HG02852 (cell line): ENCODE data around the gene CHERP.
A peak's percentile ranks its signal among the peaks of the same experiment; 100 is the strongest.

Source experiments
- ATAC-seq: cut with Tn5 transposase; IDR thresholded peaks from one replicate; pipeline ENCODE4 v1.9.1; 2021; ENCODE audit warnings: mild to moderate bottlenecking, moderate library complexity; ENCODE audit not compliant: unreplicated experiment

CHERP gene, protein sequence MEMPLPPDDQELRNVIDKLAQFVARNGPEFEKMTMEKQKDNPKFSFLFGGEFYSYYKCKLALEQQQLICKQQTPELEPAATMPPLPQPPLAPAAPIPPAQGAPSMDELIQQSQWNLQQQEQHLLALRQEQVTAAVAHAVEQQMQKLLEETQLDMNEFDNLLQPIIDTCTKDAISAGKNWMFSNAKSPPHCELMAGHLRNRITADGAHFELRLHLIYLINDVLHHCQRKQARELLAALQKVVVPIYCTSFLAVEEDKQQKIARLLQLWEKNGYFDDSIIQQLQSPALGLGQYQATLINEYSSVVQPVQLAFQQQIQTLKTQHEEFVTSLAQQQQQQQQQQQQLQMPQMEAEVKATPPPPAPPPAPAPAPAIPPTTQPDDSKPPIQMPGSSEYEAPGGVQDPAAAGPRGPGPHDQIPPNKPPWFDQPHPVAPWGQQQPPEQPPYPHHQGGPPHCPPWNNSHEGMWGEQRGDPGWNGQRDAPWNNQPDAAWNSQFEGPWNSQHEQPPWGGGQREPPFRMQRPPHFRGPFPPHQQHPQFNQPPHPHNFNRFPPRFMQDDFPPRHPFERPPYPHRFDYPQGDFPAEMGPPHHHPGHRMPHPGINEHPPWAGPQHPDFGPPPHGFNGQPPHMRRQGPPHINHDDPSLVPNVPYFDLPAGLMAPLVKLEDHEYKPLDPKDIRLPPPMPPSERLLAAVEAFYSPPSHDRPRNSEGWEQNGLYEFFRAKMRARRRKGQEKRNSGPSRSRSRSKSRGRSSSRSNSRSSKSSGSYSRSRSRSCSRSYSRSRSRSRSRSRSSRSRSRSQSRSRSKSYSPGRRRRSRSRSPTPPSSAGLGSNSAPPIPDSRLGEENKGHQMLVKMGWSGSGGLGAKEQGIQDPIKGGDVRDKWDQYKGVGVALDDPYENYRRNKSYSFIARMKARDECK

DNA sequence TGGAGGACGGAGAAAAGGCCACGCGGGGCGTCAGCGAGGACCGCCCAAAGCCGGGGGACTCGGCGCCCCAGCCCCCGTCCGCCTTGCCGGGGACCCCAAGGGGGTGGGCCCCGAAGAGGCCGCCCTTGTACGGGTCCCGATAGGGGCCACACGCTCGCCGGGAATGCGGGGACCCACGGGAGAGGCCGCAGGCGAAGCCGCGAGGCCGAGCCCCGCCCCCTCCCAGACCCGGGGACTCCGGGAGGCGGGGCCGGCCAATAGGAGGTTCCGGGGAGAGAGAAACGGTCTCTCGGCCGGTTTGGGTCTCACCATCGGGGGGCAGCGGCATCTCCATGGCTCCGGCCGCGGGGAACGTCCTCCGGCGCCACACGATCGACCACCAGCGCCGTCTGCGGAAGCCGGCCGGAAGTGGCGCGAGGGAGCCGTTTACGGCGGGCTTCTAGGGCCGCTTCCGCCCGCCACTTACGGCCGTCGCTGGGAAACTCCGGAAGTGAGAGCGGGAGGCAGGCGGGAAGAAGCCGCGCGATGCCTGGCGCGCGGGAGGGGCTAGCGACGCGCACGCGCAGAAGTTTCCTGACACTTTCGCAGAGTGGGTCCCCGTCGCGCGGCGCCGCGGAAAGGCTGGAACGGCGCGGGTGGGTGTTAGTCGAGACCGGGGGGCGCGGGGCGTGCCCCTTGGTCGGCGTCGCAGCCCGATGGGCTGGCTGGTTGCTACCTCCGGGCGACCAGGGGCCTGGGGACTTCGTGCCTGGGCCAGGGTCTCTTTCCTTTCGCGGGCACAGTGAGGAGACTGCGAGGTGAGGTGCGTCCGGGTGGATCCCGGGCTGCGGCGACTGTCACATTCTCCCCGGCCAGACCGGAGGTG is at the start of gene CHERP:
Gene CHERP (minus strand): TSS at position 393 of the 865 bp plus-strand sequence. CDS start 59 bp downstream, at position 334.
- ATAC-seq: peak; percentile 72

DNA sequence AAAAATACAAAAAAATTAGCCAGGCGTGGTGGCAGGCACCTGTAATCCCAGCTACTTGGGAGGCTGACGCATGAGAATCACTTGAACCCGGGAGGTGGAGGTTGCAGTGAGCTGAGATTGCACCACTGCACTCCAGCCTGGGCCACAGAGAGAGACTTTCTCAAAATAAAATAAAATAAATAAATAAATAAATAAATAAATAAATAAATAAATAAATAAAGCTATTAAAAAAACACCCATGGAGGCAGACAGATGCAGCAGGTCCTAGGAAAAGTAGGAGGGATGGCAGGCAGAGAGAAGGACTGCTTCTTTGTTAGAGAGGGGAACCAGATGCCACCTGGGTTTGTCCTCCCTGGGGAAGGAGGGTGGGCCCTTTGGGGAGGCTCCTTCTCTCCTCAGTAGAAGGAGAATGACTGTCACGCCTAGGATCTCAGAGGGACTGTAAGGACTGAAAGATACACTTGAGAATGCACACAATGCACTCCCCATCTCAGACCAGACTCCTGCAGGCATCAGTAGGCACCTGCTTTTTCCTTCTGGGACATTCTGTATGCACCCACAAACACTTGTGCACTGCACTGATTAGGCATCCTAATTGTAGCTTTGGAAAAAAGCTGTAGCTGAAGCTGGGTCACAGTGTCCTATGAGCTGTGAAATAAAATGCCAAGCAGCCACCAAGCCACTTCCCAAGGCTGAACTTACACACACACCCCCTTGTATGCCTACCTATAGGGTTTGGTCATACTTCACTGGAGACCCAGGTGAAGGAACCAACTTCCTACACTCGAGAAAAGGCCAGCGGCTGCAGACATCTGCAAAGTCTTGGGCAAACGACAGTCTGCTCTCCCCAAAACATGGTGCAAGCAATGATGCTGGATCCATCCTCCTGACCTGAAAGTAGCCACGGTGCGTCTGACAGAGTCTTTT is 48.9 kb upstream of the CHERP start:
- no peak for ATAC-seq

DNA sequence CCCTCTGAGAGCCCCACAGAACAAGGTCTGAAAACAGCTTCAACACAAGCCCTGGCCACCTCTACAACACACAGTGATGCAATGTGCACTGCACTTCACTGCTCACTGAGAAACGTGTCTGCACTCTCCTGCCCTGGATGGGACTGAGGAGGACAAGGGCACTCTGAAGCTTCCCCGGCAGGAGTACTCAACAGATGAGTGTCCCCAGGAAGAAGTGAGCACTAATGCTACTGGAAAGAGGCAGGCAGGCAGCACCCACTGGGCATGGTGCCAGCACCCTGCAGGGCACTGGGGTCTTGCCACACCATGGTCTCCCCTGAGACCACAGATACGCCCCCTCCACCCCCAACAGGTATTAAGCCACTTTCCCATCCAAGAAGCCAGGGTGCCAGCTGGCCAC is 47.7 kb upstream of the CHERP start:
- ATAC-seq: no peak

DNA sequence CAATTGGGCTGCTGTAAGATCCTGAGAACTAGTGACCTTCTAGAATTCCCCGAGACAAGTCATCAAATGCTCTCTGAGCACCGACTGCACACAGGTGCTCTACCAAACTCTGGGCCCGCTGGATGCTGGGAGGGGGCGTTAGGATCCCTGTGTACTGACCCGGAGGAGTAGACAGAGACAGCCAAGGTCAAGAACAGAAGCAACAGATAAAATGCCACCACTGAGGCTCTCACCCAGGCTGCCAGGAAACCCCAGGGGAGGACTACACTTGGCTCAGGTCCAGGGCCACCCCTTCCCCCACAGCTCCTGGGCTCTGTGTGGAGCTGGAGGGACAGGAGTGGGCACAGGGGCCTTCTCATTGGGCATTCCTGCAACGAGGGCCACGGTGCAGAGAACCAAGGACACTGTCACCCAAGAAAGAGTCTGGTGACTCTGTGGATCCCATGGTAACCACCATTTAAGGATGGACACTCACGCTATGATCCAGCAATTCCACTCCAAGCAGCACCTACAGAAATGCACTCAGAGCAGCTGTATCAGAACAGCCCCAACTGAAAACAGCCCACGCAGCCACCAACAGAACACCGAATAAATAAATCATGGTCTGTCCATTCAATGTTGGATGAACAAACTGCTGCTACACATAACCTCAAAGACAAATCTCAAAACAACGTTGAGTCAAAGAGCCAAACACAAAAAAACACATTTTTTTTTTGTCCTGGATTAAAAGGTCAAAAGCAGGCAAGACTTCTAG is 46.8 kb upstream of the CHERP start:
- ATAC-seq: peak; percentile 2

DNA sequence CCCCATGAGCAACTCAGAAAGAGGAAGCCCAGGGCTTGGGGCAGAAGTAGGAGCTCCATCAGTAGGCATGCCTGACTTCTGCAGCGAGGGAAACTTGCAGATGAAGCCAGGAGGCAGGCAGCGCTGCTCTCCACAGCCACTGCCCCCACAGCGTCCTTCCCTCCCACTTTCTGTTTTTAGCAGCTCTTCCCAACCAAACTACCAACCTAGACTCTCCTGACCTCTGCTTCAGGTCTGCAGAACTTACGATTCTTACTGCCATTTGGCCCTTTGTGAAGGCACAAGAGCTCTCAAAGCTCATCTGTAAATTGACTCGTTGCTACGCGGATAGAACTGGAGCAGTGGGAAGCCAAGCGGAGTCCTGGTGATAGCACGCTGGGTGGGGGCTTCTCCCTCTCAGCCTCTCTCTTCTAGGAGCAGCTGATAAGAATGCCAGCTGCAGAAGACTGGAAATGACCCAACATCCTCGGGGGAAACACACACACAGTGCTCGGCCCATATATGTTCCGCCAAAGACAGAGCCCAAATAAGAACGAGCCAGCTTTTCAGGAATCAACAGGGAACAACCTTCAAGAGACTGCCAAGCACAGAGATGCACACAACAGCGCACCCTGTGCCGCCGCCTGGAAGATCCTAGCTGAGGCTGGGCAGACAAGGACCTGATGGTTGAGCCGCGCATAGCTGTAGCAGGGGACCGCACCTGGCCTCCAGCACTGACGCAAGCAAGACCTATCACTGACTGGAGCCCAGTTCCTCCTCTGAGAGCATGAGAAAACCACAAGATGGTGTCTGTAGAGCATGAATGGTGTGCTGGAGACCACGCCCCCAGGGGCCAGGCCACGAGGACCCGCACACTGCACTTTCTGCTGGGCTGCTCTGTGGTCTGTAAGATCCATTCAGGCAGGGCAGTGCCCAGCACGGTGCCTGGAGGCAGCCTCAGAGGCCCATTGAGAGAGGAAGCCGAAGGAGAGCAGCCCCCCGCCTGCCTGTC is 45.9 kb upstream of the CHERP start:
- peak; percentile 47 for ATAC-seq

DNA sequence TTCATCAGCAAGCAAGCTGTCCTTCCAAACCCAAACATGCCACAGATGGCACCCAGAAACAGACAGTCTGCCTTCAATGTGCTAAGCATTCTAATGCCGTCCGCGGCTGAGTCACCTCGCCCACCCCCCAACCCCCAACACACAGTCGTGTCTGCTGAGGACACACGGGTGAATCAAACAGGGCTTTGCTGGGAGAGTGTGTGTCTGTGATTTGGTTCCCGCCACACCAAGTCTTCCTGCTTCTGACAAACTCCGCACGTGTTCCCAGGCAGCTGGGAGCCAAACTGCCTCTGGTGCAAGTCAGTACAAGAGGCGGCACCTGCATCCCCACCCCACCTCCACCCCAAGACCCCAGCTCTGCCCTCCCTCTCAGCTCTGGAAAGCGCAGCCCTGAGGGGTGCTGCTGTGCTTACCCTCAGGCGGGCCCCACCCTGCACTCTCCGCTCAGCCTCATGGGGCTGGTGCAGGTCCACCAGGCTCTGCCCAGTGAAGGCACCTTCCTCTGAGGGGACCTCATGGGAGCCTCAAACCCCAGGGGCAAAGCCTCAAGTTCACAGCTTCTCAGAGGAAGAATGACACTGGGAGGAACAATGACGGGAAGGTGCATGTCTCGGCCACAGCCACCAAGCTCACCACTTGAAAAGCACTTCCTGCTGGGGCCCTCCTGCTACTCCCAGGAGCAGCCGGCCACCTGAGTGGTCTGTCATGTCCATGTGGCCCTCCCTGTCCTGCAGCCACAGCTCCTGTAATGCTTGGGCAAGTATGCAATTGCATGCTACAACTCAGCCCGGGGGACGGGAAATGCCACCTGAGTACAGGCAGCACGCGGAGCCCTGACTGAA is 45.0 kb upstream of the CHERP start:
- ATAC-seq: no peak

DNA sequence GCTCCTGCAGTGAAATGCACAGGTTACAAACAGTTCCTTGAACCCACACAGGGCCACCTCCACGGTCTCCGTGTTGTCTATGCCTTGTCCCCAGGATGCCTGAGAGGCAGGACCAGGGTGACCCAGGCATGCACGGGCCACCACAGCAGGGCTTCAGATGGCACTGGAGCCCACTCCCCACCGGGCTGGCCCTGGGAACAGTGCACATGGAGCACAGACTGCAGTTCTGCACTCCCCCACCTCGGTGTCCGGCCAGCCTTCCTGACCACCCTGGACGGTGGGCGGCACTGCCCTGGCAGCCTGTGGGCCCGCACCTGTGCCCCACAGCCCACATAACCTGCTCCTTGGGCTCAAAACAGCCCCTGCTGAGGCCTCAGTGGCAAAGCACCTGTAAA is 44.2 kb upstream of the CHERP start:
- ATAC-seq: no peak

DNA sequence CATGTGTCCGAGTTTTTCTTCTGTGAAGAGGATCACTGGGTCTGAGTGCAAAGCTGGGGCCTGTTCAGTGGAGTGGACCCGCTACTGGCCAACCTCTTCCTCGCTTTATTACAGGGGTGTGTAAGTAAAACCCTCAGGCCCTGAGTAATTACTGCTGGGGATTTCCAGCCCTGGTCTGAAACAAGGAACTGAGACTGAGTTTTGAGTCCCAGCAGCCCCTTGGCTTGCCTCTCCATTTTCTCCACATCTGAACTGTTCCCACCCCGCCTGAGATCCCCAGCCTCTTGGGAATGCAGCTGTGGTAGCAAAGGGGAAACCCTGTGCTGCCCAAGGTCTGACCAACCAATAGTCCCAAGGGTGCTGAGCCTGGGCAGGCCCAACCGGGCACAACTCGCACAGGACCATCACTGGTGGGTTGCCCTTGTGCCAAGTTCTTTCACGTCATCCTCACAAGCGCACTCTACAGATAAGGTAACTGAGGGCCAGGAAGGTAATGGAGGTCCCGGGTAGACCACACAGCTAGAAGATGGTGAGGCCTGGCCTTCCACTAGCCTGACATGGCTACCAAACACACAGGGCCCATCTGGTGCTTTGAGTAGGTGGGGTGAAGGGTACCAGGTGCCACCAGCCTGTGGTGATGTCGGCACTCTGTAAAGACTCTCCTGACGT is 43.7 kb upstream of the CHERP start:
- peak; percentile 30 for ATAC-seq

DNA sequence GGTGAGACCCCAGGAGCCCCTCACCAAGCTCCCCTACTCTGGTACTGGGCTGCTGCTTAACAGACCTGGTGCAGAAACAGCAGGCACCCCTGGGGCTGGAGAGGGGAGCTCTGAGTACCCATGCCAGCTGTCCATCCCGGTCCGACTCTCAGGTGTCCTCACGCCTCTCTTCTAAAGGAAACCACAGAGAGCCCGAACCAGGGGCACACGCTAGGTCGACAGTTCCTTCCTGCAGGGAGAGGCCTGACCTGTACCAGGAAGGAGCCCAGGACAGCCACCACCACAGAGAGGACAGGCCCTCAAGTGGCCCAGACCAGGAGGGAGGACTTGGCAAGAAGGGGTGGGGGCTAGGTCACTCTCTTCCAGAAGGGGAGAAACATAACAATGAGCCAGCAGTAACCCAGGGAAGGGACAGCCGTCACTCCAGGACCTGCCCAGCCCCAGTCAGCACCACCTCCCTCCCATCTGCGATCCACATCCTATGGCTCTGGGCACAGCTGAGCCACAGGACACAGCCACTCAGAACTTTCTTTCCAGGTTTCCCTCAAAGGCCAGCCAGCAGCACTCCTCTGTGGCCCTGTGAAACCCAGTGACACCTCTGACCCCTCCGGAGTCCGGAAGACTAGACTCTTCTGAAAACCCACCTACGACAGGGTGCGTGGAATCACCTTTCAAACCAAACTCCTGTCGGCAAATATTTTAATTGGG is 43.0 kb upstream of the CHERP start:
- ATAC-seq: no peak

DNA sequence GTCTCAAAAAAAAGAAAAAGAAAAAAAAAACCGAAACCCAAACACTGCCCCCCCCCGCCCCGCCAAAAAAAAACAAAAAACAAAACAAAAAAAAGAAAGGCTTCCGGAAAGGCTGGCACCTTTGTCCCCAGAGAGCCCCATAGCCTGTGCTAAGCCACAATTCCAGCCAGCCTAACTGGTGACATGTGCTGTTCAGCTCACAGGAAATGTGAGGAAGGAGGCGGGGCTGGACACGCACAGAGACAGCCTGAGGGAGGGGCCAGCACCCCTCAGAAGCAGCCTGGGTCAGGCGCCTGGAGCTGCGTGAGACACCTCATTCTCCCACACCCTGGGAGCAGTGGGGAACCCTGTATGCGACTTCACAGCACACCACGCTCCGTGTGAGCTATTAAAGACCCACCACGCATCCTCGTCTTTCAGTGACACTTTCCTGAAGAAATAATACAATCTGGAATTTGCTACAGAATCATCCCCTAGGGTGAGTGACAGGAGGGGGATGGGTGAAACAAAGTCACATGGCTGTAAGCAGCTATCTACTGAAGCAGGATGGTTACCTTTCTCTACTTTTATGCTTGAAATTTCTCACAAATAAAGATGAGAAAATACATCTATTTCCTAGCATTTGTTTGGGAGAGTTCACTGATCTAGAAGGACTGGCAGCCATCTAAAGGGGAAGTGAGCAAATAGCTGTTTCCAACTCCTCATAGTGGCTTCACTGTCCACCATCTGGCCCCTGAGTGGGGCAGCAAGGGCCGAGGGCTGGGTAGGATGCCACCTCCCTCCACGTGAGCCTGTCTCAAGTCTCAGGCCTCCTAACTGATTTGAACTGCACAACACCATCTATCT is 42.2 kb upstream of the CHERP start:
- peak; percentile 46 for ATAC-seq

DNA sequence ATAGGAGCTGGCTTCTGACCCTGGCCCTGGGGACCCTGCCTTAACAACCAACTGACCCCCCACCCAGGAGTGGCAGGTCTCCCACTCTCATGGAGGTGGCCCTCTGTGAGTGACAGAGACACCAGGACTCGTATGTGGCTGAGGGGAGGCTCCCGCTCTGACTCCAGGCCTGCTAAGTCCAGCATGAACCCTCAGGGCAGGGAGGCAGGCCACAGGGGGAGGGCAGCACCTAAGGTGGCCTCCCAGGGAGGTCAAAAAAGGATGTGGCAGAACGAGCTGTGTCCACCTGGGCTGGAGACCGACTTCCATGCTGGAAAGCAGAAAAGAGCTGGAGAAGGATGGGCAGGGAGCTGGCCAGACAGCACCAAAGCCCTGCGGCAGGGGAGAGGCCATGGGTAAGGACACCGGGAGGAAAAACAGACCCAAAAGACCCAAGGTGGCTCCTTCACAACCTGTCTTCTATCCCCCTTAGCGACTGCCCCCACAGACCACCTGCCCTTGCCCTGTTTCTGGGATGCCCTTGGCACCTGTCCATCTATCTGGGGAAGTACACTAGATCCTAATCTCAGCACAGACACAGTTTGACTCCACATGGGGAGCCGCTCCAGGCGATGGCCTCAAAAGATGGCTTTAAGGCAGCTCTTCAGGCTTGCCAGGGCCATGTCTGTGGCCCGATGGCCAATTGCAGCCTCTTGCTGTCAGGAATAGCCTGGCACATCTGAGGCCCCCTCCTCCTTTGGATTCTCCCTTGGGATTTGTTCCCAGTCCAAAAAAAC is 40.4 kb upstream of the CHERP start:
- ATAC-seq: no peak

DNA sequence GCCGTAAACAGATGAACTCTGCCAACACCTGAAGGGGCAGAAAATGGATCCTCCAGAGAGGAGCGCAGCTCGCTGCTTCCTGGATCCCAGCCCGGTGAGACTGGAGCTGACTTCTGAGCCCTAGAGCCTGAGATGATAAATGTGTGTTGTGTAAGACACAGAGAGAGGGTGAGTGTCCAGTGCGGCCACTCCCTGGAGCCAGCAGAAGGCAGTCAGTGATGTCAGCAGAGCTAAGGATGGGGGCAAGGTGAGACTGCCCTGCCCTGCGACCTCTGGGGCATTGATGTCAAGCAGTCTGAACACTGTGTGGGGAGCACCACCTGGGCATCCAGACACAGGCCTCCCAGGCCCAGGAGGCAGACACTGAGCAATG is 39.7 kb upstream of the CHERP start:
- no peak for ATAC-seq

DNA sequence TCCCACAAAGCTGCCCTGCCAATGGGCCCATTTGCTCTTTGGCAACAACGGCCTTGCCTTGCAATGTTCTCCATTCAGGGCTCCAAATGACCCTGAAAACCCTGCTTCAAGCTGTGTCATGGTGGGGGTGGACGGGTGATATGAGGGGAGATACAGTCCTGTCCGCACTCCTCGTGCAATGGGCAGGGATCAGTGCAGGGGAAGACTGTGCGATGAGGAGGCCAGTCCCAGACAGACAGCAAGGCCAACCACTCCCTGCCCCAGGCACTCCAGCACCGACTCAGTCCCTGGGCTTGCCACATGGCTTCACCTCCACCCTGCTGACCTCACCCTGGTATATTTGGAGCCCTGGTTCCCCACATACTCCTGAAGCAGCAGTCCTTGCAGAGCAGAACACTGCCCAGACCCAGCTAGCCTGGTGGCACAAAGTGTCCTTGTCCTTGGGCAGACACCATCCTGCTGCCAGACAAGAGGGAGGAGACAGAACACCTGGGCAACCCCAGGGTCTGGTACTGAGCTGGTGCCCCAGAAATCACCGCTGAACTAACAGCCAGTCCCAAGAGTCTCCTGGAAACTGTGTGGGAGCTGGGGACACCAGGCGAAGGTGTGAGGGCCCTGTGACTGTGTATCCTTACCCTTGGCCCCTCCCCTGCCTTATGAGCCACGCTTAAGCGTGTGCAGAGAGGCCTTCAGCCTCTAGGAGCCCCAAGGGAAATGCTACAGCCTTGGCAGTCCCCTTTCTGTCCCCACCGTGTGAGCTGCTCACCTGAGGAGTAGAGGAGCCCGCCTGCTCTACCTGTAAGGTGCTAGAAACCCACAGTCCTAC is 39.1 kb upstream of the CHERP start:
- ATAC-seq: no peak
